HUES48 (cell line): ENCODE data around the gene FSD2.

Experiments
- H3K27ac ChIP-seq: one replicate; pipeline ENCODE4 v1.7.0; 2013; ENCODE audit warnings: low read depth, low read length, inconsistent platforms
- H3K27me3 ChIP-seq: 2 replicates; pipeline ENCODE4 v1.6.1; 2013; ENCODE audit warnings: mild to moderate bottlenecking, low read length; ENCODE audit not compliant: control insufficient read depth, insufficient read depth
- H3K36me3 ChIP-seq: 2 replicates; pipeline ENCODE4 v1.6.1; 2013; ENCODE audit warnings: low read length; ENCODE audit not compliant: control insufficient read depth, insufficient read depth
- H3K4me1 ChIP-seq: 2 replicates; pipeline ENCODE4 v1.6.1; 2013; ENCODE audit warnings: mild to moderate bottlenecking, low read length; ENCODE audit not compliant: control insufficient read depth, insufficient read depth
- H3K4me3 ChIP-seq: 2 replicates; pipeline ENCODE4 v1.5.1; 2013; ENCODE audit warnings: mild to moderate bottlenecking, low read depth, low read length
- H3K9ac ChIP-seq: 2 replicates; pipeline ENCODE4 v1.6.1; 2013; ENCODE audit warnings: mild to moderate bottlenecking, low read depth, low read length, moderate library complexity
- H3K9me3 ChIP-seq: 2 replicates; pipeline ENCODE4 v1.6.1; 2013; ENCODE audit warnings: low read length; ENCODE audit not compliant: control insufficient read depth, insufficient read depth

Gene FSD2

GRCh38 chr15:82807920-82808633 lies 2.2 kb upstream of the FSD2 start:
- Histone ChIP-seq H3K4me3 (no peak overlapping the region), H3K27ac (no peak overlapping the region), H3K36me3 (no peaks in the 10 kb centered on the region; the same call in 1 of the 2 replicates), H3K9me3 (no peaks in the 10 kb centered on the region), H3K27me3 (no peaks in the 10 kb centered on the region; the same call in 1 of the 2 replicates), H3K4me1 (peaks cover 16% of the 10 kb centered on the region), H3K9ac (no peak overlapping the region)

- Histone ChIP-seq H3K36me3 (no peaks in the 10 kb centered on the region), H3K4me1 (peaks cover 8% of the 10 kb centered on the region; the same call in 1 of the 2 replicates), H3K27ac (no peak overlapping the region), H3K9ac (no peak overlapping the region), H3K4me3 (no peak overlapping the region), H3K27me3 (peaks cover 4% of the 10 kb centered on the region), H3K9me3 (no peaks in the 10 kb centered on the region)
These were observed 1.3 kb downstream of the FSD2 start for GRCh38 chr15:82804575-82804949.

GRCh38 chr15:82803793-82804574 lies 1.9 kb downstream of the FSD2 start:
- peaks cover 4% of the 10 kb centered on the region for H3K27me3 ChIP-seq
- H3K9me3 ChIP-seq = no peaks in the 10 kb centered on the region
- no peak overlapping the region for H3K4me3 ChIP-seq
- H3K4me1 ChIP-seq = peaks cover 6% of the 10 kb centered on the region; the same call in 1 of the 2 replicates
- H3K36me3 ChIP-seq = no peaks in the 10 kb centered on the region
- no peak overlapping the region for H3K9ac ChIP-seq
- no peak overlapping the region for H3K27ac ChIP-seq

GRCh38 chr15:82802497-82802896 lies 3.4 kb downstream of the FSD2 start:
- H3K9ac ChIP-seq = no peak overlapping the region
- no peaks in the 10 kb centered on the region for H3K4me1 ChIP-seq
- H3K27ac ChIP-seq = no peak overlapping the region
- no peaks in the 10 kb centered on the region for H3K9me3 ChIP-seq
- H3K27me3 ChIP-seq = peaks cover 4% of the 10 kb centered on the region
- no peaks in the 10 kb centered on the region for H3K36me3 ChIP-seq
- no peak overlapping the region for H3K4me3 ChIP-seq

GRCh38 chr15:82799183-82799841 lies 6.6 kb downstream of the FSD2 start:
- no peaks in the 10 kb centered on the region for H3K36me3 ChIP-seq
- H3K9ac ChIP-seq = no peak overlapping the region
- H3K4me1 ChIP-seq = no peaks in the 10 kb centered on the region
- no peak overlapping the region for H3K4me3 ChIP-seq
- no peaks in the 10 kb centered on the region for H3K9me3 ChIP-seq
- H3K27ac ChIP-seq = no peak overlapping the region
- H3K27me3 ChIP-seq = peaks cover 4% of the 10 kb centered on the region

GRCh38 chr15:82798531-82799166 lies 7.2 kb downstream of the FSD2 start:
- Histone ChIP-seq H3K27me3 (peaks cover 4% of the 10 kb centered on the region), H3K9me3 (no peaks in the 10 kb centered on the region), H3K9ac (no peak overlapping the region), H3K4me3 (no peak overlapping the region), H3K36me3 (no peaks in the 10 kb centered on the region), H3K4me1 (no peaks in the 10 kb centered on the region), H3K27ac (no peak overlapping the region)

GRCh38 chr15:82798104-82798503 lies 7.8 kb downstream of the FSD2 start:
- no peaks in the 10 kb centered on the region for H3K9me3 ChIP-seq
- H3K27ac ChIP-seq = no peak overlapping the region
- peaks cover 4% of the 10 kb centered on the region for H3K27me3 ChIP-seq
- no peaks in the 10 kb centered on the region for H3K36me3 ChIP-seq
- H3K4me1 ChIP-seq = no peaks in the 10 kb centered on the region
- no peak overlapping the region for H3K4me3 ChIP-seq
- H3K9ac ChIP-seq = no peak overlapping the region

GRCh38 chr15:82793737-82794136 lies 12.1 kb downstream of the FSD2 start:
- H3K9ac ChIP-seq = no peak overlapping the region
- no peak overlapping the region for H3K27ac ChIP-seq
- no peaks in the 10 kb centered on the region for H3K36me3 ChIP-seq
- H3K27me3 ChIP-seq = no peaks in the 10 kb centered on the region
- no peaks in the 10 kb centered on the region for H3K9me3 ChIP-seq
- no peak overlapping the region for H3K4me3 ChIP-seq
- H3K4me1 ChIP-seq = no peaks in the 10 kb centered on the region

DNA sequence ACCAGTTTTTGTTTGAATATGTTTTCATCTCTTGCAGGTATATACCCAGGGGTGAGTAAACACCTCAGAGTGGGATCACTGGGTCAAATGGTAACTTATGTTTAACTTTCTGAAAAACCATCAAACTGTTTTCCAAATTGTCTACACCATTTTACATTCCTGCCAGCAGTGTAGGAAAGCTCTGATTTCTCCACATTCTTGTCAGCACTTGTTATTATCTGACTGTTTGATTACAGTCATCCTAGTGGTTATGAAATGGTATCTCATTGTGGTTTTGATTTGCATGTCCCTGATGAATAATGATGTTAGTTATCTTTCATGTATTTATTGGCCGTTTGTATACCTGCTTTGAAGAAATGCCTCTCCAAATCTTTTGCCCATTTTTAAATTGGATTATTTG lies 13.8 kb downstream of the FSD2 start:
- H3K27ac ChIP-seq = no peak overlapping the region

DNA sequence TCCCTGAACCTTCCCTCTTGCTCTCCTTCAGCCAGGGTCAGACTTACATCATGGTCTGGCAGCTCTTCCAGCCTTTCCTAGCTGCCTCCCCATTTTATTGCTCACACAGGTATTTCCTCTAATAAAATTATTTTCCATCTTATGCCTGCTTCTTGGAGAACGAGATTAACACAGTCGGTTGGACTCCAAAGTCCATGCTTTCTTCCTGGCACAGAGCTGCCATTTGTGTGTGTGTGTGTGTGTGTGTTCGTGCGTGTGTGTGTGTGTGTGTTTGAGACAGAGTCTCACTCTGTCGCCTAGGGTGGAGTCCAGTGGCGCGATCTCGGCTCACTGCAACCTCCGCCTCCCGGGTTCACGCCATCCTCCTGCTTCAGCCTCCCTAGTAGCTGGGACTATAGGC lies 15.5 kb downstream of the FSD2 start:
- no peaks in the 10 kb centered on the region for H3K9me3 ChIP-seq
- no peak overlapping the region for H3K27ac ChIP-seq
- H3K36me3 ChIP-seq = no peaks in the 10 kb centered on the region
- no peak overlapping the region for H3K9ac ChIP-seq
- H3K4me1 ChIP-seq = no peaks in the 10 kb centered on the region
- no peak overlapping the region for H3K4me3 ChIP-seq
- H3K27me3 ChIP-seq = no peaks in the 10 kb centered on the region

More for the DNA sequence above, 13.8 kb downstream of the FSD2 start:
- no peaks in the 10 kb centered on the region for H3K27me3 ChIP-seq
- no peak overlapping the region for H3K9ac ChIP-seq
- H3K36me3 ChIP-seq = no peaks in the 10 kb centered on the region
- H3K4me1 ChIP-seq = no peaks in the 10 kb centered on the region
- no peaks in the 10 kb centered on the region for H3K9me3 ChIP-seq
- H3K4me3 ChIP-seq = no peak overlapping the region
